Gastrocnemius medialis (tissue), 4 donors: Measurements from ENCODE around the gene OR4Q3.
"Not testable (repeated sequence)": the region's sequence is repeated elsewhere in the genome, so short reads cannot be mapped to it uniquely, and the experiment has no call there.

ENCODE experiments used
- POLR2A ChIP-seq, 2 donors: fragments of 450-650 bp; IDR thresholded peaks; one replicate each; pipeline ENCODE4 v1.6.1; 2017; ENCODE audit warnings: antibody characterized with exemption in 2 of 2, mild to moderate bottlenecking in 2 of 2, moderate library complexity in 2 of 2
- TF ChIP-seq, protein P1 (sequence below), 5 experiments: fragments of 450-650 bp in 3 of 5; fragments of 200-600 bp in 2 of 5; sonication (generic) in 2 of 5; IDR thresholded peaks in 4 of 5; conservative IDR thresholded peaks in 1 of 5; 1 replicate in 4 of 5; 2 replicates in 1 of 5; pipeline ENCODE4 v1.5.1; 2016 to 2019; ENCODE audit warnings: antibody characterized with exemption in 5 of 5, mild to moderate bottlenecking in 3 of 5, moderate library complexity in 3 of 5

- TF ChIP-seq, protein P1, sequence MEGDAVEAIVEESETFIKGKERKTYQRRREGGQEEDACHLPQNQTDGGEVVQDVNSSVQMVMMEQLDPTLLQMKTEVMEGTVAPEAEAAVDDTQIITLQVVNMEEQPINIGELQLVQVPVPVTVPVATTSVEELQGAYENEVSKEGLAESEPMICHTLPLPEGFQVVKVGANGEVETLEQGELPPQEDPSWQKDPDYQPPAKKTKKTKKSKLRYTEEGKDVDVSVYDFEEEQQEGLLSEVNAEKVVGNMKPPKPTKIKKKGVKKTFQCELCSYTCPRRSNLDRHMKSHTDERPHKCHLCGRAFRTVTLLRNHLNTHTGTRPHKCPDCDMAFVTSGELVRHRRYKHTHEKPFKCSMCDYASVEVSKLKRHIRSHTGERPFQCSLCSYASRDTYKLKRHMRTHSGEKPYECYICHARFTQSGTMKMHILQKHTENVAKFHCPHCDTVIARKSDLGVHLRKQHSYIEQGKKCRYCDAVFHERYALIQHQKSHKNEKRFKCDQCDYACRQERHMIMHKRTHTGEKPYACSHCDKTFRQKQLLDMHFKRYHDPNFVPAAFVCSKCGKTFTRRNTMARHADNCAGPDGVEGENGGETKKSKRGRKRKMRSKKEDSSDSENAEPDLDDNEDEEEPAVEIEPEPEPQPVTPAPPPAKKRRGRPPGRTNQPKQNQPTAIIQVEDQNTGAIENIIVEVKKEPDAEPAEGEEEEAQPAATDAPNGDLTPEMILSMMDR (IDR thresholded peaks at IDR 0.05 in 4 of 5, conservative IDR thresholded peaks at IDR 0.05 in 1 of 5), result not testable (repeated sequence)
- not testable (repeated sequence) for TF ChIP-seq POLR2A (IDR thresholded peaks at IDR 0.05)
Measured at GRCh38 chr14:19752316-19752715, 8.9 kb downstream of the OR4Q3 start.
